ENCODE measurements around the gene NUP188. TPM values are rescaled to one million over a fixed set of nuclear protein-coding genes. Genes with fewer than 3 reads are reported as not detected.

NUP188 gene
- total and polyA plus RNA-seq, 4 donors = 6.9 to 34.7 (median 19.2) TPM

DNA sequence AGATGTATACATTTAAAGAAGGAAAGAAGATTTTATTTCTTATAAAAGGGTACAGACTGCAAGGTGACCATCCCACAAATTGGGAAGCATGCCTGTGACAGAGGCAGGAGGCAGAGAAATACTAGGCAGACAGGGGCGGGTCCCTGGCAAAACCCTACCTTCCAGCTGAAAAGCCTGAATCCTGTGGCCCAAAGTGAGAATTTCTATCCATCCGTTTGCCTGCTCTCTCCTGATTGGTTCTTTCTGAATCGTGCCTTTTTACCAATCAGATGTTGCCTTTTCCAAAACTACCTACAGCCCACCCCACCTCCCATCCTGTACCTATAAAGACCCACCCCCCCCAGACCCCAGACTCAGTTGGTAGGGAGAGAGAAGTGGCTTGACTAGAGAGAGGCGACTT lies 84.0 kb downstream of the NUP188 start:
- DNase-seq (ENCODE audit: low spot score) = no peak
- H3K9me3 ChIP-seq (ENCODE audit: control insufficient read depth in 4 of 4, low read length in 3 of 4) = no peaks in the 10 kb centered on the region
- no peak for TF ChIP-seq EGR1 (IDR thresholded peaks at IDR 0.05; ENCODE audit: low read depth in 2 of 2)
- TF ChIP-seq SP1 (IDR thresholded peaks at IDR 0.05) = no peak
- no peak for TF ChIP-seq JUND (IDR thresholded peaks at IDR 0.05)
- TF ChIP-seq FOXA1 (IDR thresholded peaks at IDR 0.05) = no peak
- TF ChIP-seq, protein P1, sequence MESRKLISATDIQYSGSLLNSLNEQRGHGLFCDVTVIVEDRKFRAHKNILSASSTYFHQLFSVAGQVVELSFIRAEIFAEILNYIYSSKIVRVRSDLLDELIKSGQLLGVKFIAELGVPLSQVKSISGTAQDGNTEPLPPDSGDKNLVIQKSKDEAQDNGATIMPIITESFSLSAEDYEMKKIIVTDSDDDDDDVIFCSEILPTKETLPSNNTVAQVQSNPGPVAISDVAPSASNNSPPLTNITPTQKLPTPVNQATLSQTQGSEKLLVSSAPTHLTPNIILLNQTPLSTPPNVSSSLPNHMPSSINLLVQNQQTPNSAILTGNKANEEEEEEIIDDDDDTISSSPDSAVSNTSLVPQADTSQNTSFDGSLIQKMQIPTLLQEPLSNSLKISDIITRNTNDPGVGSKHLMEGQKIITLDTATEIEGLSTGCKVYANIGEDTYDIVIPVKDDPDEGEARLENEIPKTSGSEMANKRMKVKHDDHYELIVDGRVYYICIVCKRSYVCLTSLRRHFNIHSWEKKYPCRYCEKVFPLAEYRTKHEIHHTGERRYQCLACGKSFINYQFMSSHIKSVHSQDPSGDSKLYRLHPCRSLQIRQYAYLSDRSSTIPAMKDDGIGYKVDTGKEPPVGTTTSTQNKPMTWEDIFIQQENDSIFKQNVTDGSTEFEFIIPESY (IDR thresholded peaks at IDR 0.05) = no peak
- TF ChIP-seq, protein P2, sequence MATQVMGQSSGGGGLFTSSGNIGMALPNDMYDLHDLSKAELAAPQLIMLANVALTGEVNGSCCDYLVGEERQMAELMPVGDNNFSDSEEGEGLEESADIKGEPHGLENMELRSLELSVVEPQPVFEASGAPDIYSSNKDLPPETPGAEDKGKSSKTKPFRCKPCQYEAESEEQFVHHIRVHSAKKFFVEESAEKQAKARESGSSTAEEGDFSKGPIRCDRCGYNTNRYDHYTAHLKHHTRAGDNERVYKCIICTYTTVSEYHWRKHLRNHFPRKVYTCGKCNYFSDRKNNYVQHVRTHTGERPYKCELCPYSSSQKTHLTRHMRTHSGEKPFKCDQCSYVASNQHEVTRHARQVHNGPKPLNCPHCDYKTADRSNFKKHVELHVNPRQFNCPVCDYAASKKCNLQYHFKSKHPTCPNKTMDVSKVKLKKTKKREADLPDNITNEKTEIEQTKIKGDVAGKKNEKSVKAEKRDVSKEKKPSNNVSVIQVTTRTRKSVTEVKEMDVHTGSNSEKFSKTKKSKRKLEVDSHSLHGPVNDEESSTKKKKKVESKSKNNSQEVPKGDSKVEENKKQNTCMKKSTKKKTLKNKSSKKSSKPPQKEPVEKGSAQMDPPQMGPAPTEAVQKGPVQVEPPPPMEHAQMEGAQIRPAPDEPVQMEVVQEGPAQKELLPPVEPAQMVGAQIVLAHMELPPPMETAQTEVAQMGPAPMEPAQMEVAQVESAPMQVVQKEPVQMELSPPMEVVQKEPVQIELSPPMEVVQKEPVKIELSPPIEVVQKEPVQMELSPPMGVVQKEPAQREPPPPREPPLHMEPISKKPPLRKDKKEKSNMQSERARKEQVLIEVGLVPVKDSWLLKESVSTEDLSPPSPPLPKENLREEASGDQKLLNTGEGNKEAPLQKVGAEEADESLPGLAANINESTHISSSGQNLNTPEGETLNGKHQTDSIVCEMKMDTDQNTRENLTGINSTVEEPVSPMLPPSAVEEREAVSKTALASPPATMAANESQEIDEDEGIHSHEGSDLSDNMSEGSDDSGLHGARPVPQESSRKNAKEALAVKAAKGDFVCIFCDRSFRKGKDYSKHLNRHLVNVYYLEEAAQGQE (IDR thresholded peaks at IDR 0.05) = no peak
- TF ChIP-seq FOXA2 (IDR thresholded peaks at IDR 0.05) = no peak
- TF ChIP-seq GABPA (IDR thresholded peaks at IDR 0.05 in 1 of 2, conservative IDR thresholded peaks at IDR 0.05 in 1 of 2) = no peak
- TF ChIP-seq RAD21 (IDR thresholded peaks at IDR 0.05) = no peak
- no peak for TF ChIP-seq RXRA (IDR thresholded peaks at IDR 0.05)
- TF ChIP-seq, protein P3, sequence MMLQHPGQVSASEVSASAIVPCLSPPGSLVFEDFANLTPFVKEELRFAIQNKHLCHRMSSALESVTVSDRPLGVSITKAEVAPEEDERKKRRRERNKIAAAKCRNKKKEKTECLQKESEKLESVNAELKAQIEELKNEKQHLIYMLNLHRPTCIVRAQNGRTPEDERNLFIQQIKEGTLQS (IDR thresholded peaks at IDR 0.05) = no peak
- TF ChIP-seq, protein P4, sequence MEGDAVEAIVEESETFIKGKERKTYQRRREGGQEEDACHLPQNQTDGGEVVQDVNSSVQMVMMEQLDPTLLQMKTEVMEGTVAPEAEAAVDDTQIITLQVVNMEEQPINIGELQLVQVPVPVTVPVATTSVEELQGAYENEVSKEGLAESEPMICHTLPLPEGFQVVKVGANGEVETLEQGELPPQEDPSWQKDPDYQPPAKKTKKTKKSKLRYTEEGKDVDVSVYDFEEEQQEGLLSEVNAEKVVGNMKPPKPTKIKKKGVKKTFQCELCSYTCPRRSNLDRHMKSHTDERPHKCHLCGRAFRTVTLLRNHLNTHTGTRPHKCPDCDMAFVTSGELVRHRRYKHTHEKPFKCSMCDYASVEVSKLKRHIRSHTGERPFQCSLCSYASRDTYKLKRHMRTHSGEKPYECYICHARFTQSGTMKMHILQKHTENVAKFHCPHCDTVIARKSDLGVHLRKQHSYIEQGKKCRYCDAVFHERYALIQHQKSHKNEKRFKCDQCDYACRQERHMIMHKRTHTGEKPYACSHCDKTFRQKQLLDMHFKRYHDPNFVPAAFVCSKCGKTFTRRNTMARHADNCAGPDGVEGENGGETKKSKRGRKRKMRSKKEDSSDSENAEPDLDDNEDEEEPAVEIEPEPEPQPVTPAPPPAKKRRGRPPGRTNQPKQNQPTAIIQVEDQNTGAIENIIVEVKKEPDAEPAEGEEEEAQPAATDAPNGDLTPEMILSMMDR (IDR thresholded peaks at IDR 0.05; ENCODE audit: low read depth, low read length, missing input control) = no peak
- H3K4me1 ChIP-seq (ENCODE audit: control insufficient read depth in 4 of 4, insufficient read depth in 4 of 4, low read length in 3 of 4) = peaks cover 0 to 17% (median 10%) of the 10 kb centered on the region in 4 donors
- no peak overlapping the region for H3K27ac ChIP-seq (ENCODE audit: low read depth in 1 of 2, low read length in 2 of 2)
- no peaks in the 10 kb centered on the region for H3K27me3 ChIP-seq (ENCODE audit: control insufficient read depth in 4 of 4, insufficient read depth in 4 of 4, low read length in 3 of 4)
- H3K4me3 ChIP-seq (ENCODE audit: low read depth in 1 of 3, low read length in 3 of 3) = no peak overlapping the region
- WGBS = 80% methylated on average over 4 of the region's 4 CpGs
- no peak overlapping the region for H3K9ac ChIP-seq (ENCODE audit: low read depth in 1 of 2, low read length in 2 of 2)
- H3K36me3 ChIP-seq (ENCODE audit: control insufficient read depth in 4 of 4, insufficient read depth in 3 of 4, low read depth in 1 of 4, low read length in 3 of 4) = no peaks in the 10 kb centered on the region

DNA sequence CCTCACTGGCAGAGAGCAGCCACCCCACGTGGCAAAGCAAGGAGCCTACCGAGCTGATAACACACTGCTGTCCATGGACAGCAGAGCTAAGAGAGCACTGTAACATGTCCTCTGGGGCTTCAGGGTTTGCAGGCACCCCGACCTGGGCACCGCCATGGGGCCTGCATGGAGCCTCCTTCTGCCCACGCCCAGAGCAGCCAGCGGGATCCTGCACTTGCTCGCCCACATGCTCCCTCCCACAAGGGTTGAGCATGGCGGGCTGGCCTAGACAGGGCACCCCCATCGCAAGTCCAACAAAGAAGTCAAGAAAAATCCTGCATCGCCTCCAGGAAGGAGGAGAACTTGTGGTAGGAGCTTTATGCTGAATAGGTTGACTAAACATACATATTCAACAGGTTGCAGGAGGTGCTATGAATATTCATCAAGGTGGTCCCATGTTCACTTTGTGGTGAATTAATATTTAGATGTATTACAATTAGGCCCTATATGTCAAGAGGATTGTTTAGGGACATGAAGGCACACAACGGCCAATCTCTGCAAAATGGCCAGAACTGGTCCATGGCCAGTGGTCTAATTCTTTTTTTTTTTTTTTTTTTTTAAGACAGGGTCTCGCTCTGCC lies 85.2 kb downstream of the NUP188 start:
- Histone ChIP-seq H3K4me3 (ENCODE audit: low read depth in 1 of 3, low read length in 3 of 3) (no peak overlapping the region), H3K9me3 (ENCODE audit: control insufficient read depth in 4 of 4, low read length in 3 of 4) (no peaks in the 10 kb centered on the region), H3K27me3 (ENCODE audit: control insufficient read depth in 4 of 4, insufficient read depth in 4 of 4, low read length in 3 of 4) (no peaks in the 10 kb centered on the region), H3K36me3 (ENCODE audit: control insufficient read depth in 4 of 4, insufficient read depth in 3 of 4, low read depth in 1 of 4, low read length in 3 of 4) (no peaks in the 10 kb centered on the region), H3K4me1 (ENCODE audit: control insufficient read depth in 4 of 4, insufficient read depth in 4 of 4, low read length in 3 of 4) (peaks cover 5 to 20% (median 12%) of the 10 kb centered on the region in 4 donors), H3K9ac (ENCODE audit: low read depth in 1 of 2, low read length in 2 of 2) (no peak overlapping the region), H3K27ac (ENCODE audit: low read depth in 1 of 2, low read length in 2 of 2) (no peak overlapping the region)
- DNase-seq (ENCODE audit: low spot score) = no peak
- WGBS = 91% methylated on average over 12 of the region's 12 CpGs
- no peak for TF ChIP-seq RXRA (IDR thresholded peaks at IDR 0.05)
- TF ChIP-seq EGR1 (IDR thresholded peaks at IDR 0.05; ENCODE audit: low read depth in 2 of 2) = no peak
- TF ChIP-seq, protein P3 (IDR thresholded peaks at IDR 0.05) = no peak
- TF ChIP-seq, protein P2 (IDR thresholded peaks at IDR 0.05) = no peak
- no peak for TF ChIP-seq FOXA1 (IDR thresholded peaks at IDR 0.05)
- TF ChIP-seq JUND (IDR thresholded peaks at IDR 0.05) = no peak
- no peak for TF ChIP-seq YY1 (IDR thresholded peaks at IDR 0.05)
- no peak for TF ChIP-seq TAF1 (conservative IDR thresholded peaks at IDR 0.05)
- TF ChIP-seq NR2F2 (IDR thresholded peaks at IDR 0.05) = no peak
- TF ChIP-seq, protein P1 (IDR thresholded peaks at IDR 0.05) = no peak
- TF ChIP-seq HNF4A (conservative IDR thresholded peaks at IDR 0.05) = no peak

Data from liver (tissue), 9 donors.